Stimulated activated CD4-positive, alpha-beta T cell treated with anti-CD3 and anti-CD28 coated beads, TNF-alpha, amount 100 ng/mL, for 1 hour (primary cell): ENCODE results near the gene STK36.
A peak's percentile ranks its signal among the peaks of the same experiment; 100 is the strongest.

ENCODE experiments used
- DNase-seq, 3 donors: peaks; one replicate each; pipeline ENCODE4 v3.0.0-alpha.2; 2020; ENCODE audit warnings: low read depth in 3 of 3, low spot score in 1 of 3

The STK36 gene

GRCh38 chr2:218671654-218672566 is at the start of gene STK36, which contains the start of gene RNF25:
STK36 (plus strand) TSS chr2:218672086; CDS start chr2:218672830, 744 bp downstream.
RNF25 (minus strand) TSS chr2:218672002; CDS start chr2:218671970, 32 bp downstream.
- peak; percentile 35 to 65 (median 60) for DNase-seq

- no peak for DNase-seq
Measured at GRCh38 chr2:218622606-218623365, 49.1 kb upstream of the STK36 start.

GRCh38 chr2:218623366-218623705 is 48.5 kb upstream of the STK36 start:
- DNase-seq = no peak

GRCh38 chr2:218626369-218626768 is 45.5 kb upstream of the STK36 start:
- DNase-seq = no peak

GRCh38 chr2:218627939-218628338 is 43.9 kb upstream of the STK36 start:
- DNase-seq = no peak

GRCh38 chr2:218631837-218632236 is 40.0 kb upstream of the STK36 start:
- DNase-seq = no peak

- DNase-seq = no peak
Measured at GRCh38 chr2:218635719-218636118, 36.2 kb upstream of the STK36 start.

GRCh38 chr2:218638372-218638771 is 33.5 kb upstream of the STK36 start:
- DNase-seq = no peak

GRCh38 chr2:218642121-218642656 is 29.7 kb upstream of the STK36 start:
- no peak for DNase-seq

GRCh38 chr2:218642786-218643185 is 29.1 kb upstream of the STK36 start:
- no peak for DNase-seq

GRCh38 chr2:218643751-218644310 is 28.1 kb upstream of the STK36 start:
- no peak for DNase-seq

GRCh38 chr2:218644721-218645120 is 27.2 kb upstream of the STK36 start:
- DNase-seq = no peak

- DNase-seq = no peak
Measured at GRCh38 chr2:218645126-218645525, 26.8 kb upstream of the STK36 start.

- peak in 1 of 3 donors; percentile 18 for DNase-seq
Measured at GRCh38 chr2:218648088-218648786, 23.6 kb upstream of the STK36 start.

- DNase-seq = no peak
Measured at GRCh38 chr2:218648787-218649100, 23.1 kb upstream of the STK36 start.

GRCh38 chr2:218655751-218656150 is 16.1 kb upstream of the STK36 start:
- DNase-seq = no peak

- peak in 2 of 3 donors; percentile 19 to 24 for DNase-seq
Measured at GRCh38 chr2:218658671-218659257, 13.1 kb upstream of the STK36 start.

- DNase-seq = peak; percentile 78 to 93 (median 84)
Measured at GRCh38 chr2:218659258-218659987, 12.5 kb upstream of the STK36 start, which contains the start of the genes BCS1L and ZNF142. BCS1L (plus strand) TSS chr2:218659683; CDS start chr2:218660988, 1,305 bp downstream. ZNF142 (minus strand) TSS chr2:218659623; CDS start chr2:218656429, 3,194 bp downstream.

- no peak for DNase-seq
Measured at GRCh38 chr2:218659988-218660358, 11.9 kb upstream of the STK36 start.

- no peak for DNase-seq
Measured at GRCh38 chr2:218662377-218662776, 9.5 kb upstream of the STK36 start.
